Erythroblast (primary cell): Measurements from ENCODE around the gene ZNF23.

Source experiments
- DNase-seq, 2 experiments: peaks; one replicate each; lab custom pipeline; 2025; lab: John Stamatoyannopoulos, UW
- GATA1 ChIP-seq: IDR thresholded peaks from 2 replicates; pipeline ENCODE4 v1.6.1; 2011; ENCODE audit warnings: low read depth, mild to moderate bottlenecking, control low read depth, low read length, moderate library complexity
- POLR2A ChIP-seq: IDR thresholded peaks from 2 replicates; pipeline ENCODE4 v1.6.1; 2011; ENCODE audit warnings: mild to moderate bottlenecking, low read length

ZNF23 gene

GRCh38 chr16:71428883-71429282 is 33.2 kb downstream of the ZNF23 start:
- no peak for DNase-seq
- TF ChIP-seq POLR2A (no peak), GATA1 (no peak)

GRCh38 chr16:71428385-71428784 is 33.7 kb downstream of the ZNF23 start:
- TF ChIP-seq GATA1: no peak
- no peak for TF ChIP-seq POLR2A
- DNase-seq: no peak

GRCh38 chr16:71426880-71427615 is 35.0 kb downstream of the ZNF23 start:
- TF ChIP-seq GATA1 (no peak), POLR2A (no peak)
- no peak for DNase-seq

- no peak for TF ChIP-seq POLR2A
- no peak for TF ChIP-seq GATA1
- peak; percentile 71 to 83 for DNase-seq
Observed at GRCh38 chr16:71426069-71426879, 35.8 kb downstream of the ZNF23 start.

GRCh38 chr16:71425746-71426068 is 36.3 kb downstream of the ZNF23 start:
- no peak for TF ChIP-seq GATA1
- DNase-seq: no peak

GRCh38 chr16:71424626-71425025 is 37.4 kb downstream of the ZNF23 start:
- no peak for TF ChIP-seq GATA1
- no peak for TF ChIP-seq POLR2A
- DNase-seq: no peak

GRCh38 chr16:71423865-71424264 is 38.2 kb downstream of the ZNF23 start:
- no peak for DNase-seq
- no peak for TF ChIP-seq POLR2A
- no peak for TF ChIP-seq GATA1

- no peak for TF ChIP-seq POLR2A
- TF ChIP-seq GATA1: no peak
- no peak for DNase-seq
Observed at GRCh38 chr16:71423016-71423415, 39.0 kb downstream of the ZNF23 start.

GRCh38 chr16:71421911-71422310 is 40.1 kb downstream of the ZNF23 start:
- TF ChIP-seq GATA1 (no peak), POLR2A (no peak)

GRCh38 chr16:71414038-71414437 is 48.0 kb downstream of the ZNF23 start:
- DNase-seq: no peak
- no peak for TF ChIP-seq POLR2A
- TF ChIP-seq GATA1: no peak

More at GRCh38 chr16:71421911-71422310, 40.1 kb downstream of the ZNF23 start:
- DNase-seq: peak; percentile 56 to 67

GRCh38 chr16:71413341-71413740 is 48.7 kb downstream of the ZNF23 start:
- no peak for DNase-seq
- TF ChIP-seq GATA1 (no peak), POLR2A (no peak)

GRCh38 chr16:71412270-71413160 is 49.5 kb downstream of the ZNF23 start:
- peak; percentile 67 to 85 for DNase-seq
- TF ChIP-seq GATA1: no peak
- TF ChIP-seq POLR2A: no peak

- no peak for DNase-seq
- TF ChIP-seq POLR2A: no peak
Observed at GRCh38 chr16:71410146-71410545, 51.9 kb downstream of the ZNF23 start.

GRCh38 chr16:71409011-71409775 is 52.9 kb downstream of the ZNF23 start:
- no peak for DNase-seq
- no peak for TF ChIP-seq GATA1
- no peak for TF ChIP-seq POLR2A
